Heart left ventricle (tissue), 13 donors: ENCODE results near the gene DOP1A.

ENCODE experiments used
- POLR2A ChIP-seq, 2 donors: fragments of 450-650 bp; IDR thresholded peaks; one replicate each; pipeline ENCODE4 v1.6.1; 2017; ENCODE audit warnings: antibody characterized with exemption in 2 of 2, mild to moderate bottlenecking in 2 of 2, moderate library complexity in 2 of 2
- TF ChIP-seq, protein P1 (sequence below), 12 donors: fragments of 200-600 bp; sonication (generic) in 4 of 12; IDR thresholded peaks; one replicate each; pipeline versions ENCODE4 v1.5.0 to v1.8.0; 2018 to 2022; ENCODE audit warnings: antibody characterized with exemption in 12 of 12, mild to moderate bottlenecking in 5 of 12
- donor health status: ischemic (EF 13 %, LVEDD 7.1; RV severe dilation, severe dysfunction).
- donor health status: DM: no; HTN: yes; CAD: no.
- donor health status: DM: no; HTN: no; CAD: no.
- donor health status: ischemic (EF 25% LVEDD 6.9; RV normal size, moderate dysfunction).
- donor health status: ischemic (EF 25% LVEDD 5.7; RV mildly dilated, moderate dysfunction).
- donor health status: ischemic (EF 35%, LVEDD 5.7; RV mildly dilated, moderate dysfunction).
- donor health status: nonischemic (EF 11% LVEDD 7.7; RV severe dilation, severe dysfunction).
- donor health status: DM: yes; HTN: yes; CAD: no.
- donor health status: PGD.
- donor health status: ischemic (EF 29% LVEDD 5.4; RV normal size, mild dysfunction).
- donor health status: nonischemic (EF 23%, LVEDD 6.1; RV moderate dilation, normal function).

DNA sequence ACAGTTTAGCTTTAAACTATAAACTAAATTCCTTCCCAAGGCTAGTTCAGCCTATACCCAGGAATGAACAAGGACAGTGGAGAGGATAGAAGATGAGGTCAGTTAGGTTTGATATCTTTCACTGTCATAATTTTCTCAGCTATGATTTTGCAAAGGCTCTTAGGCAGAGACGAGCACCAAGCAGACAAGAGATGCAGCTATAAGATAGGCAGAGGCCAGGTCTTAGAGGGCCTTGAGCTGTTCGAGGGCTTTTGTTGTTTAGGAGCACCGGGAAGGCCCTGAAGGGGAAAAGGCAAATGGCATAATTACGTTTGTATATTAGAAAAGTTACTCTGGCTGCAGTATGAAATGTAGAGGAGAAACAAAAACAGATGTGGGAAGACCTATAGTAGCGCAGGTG, 59.8 kb downstream of the DOP1A start:
- TF ChIP-seq, protein P1, sequence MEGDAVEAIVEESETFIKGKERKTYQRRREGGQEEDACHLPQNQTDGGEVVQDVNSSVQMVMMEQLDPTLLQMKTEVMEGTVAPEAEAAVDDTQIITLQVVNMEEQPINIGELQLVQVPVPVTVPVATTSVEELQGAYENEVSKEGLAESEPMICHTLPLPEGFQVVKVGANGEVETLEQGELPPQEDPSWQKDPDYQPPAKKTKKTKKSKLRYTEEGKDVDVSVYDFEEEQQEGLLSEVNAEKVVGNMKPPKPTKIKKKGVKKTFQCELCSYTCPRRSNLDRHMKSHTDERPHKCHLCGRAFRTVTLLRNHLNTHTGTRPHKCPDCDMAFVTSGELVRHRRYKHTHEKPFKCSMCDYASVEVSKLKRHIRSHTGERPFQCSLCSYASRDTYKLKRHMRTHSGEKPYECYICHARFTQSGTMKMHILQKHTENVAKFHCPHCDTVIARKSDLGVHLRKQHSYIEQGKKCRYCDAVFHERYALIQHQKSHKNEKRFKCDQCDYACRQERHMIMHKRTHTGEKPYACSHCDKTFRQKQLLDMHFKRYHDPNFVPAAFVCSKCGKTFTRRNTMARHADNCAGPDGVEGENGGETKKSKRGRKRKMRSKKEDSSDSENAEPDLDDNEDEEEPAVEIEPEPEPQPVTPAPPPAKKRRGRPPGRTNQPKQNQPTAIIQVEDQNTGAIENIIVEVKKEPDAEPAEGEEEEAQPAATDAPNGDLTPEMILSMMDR (IDR thresholded peaks at IDR 0.05), result no peak
- no peak for TF ChIP-seq POLR2A (IDR thresholded peaks at IDR 0.05)
